Right cardiac atrium (tissue), 5 donors: ENCODE results near the gene SLC6A1. TPM values are rescaled to one million over a fixed set of nuclear protein-coding genes. Genes with fewer than 3 reads are reported as not detected.
A peak's percentile ranks its signal among the peaks of the same experiment; 100 is the strongest.

ENCODE experiments used
- ATAC-seq, 2 donors: fragments of 200-7000 bp; cut with Tn5 transposase; one replicate each; pipeline versions ENCODE4 v1.8.0 to v1.9.1; 2020; ENCODE audit warnings: moderate library complexity in 2 of 2, mild to moderate bottlenecking in 1 of 2
- DNase-seq, 3 donors: peaks; one replicate each; pipeline ENCODE4 v3.0.0-alpha.2; 2020
- H3K27ac ChIP-seq: one replicate; pipeline ENCODE4 v1.5.1; 2013; ENCODE audit warnings: mild to moderate bottlenecking, low read length, control low read depth, moderate library complexity
- H3K27me3 ChIP-seq: one replicate; pipeline ENCODE4 v1.6.1; 2013; ENCODE audit not compliant: control insufficient read depth, insufficient read depth
- H3K4me1 ChIP-seq: one replicate; pipeline ENCODE4 v1.6.1; 2013; ENCODE audit warnings: low read length; ENCODE audit not compliant: control insufficient read depth, insufficient read depth
- H3K4me3 ChIP-seq: one replicate; pipeline ENCODE4 v1.5.1; 2013; ENCODE audit warnings: low read length, control low read depth
- H3K9me3 ChIP-seq: one replicate; pipeline ENCODE4 v1.6.1; 2013; ENCODE audit warnings: low read length; ENCODE audit not compliant: control insufficient read depth
- WGBS: extraction: QIAGEN DNeasy Blood & Tissue Kit; methylation state at CpG from one replicate; pipeline ENCODE4 v1.1.7; 2013; 5-methylcytosine and 5-hydroxymethylcytosine counted together
- intact Hi-C, 4 donors: fragments of 100-400 bp; cut with DNase I; formaldehyde crosslinking; loops; one replicate each; pipeline versions ENCODE4 v1.11.0 to v1.14.0; 2022 to 2023
- polyA plus RNA-seq: library from polyadenylated mRNA; stranded (reverse); fragments of 200-250 nt; gene quantifications from one replicate; pipeline ENCODE4 v1.2.3, GENCODE V29; 2013
- total RNA-seq, 4 donors: library from RNA; stranded (reverse); fragmentation: NEBNext Ultra II Directional; extraction: Animal tissue kit (Norgen Biotek cat#: 25700); gene quantifications; one replicate each; pipeline ENCODE4 v1.2.1, GENCODE V29; 2021
- donor health status: healthy with polysubstance abuse.
- donor health status: DM: no; HTN: yes; CAD: no.
- donor health status: DM: no; HTN: no; CAD: no.
- donor health status: DM: no; HTN: yes; CAD: no; lungs with severe emphysema.
- donor health status: DM: yes; HTN: yes; CAD: no.

Gene SLC6A1
- total and polyA plus RNA-seq, 5 donors, result 0.89 to 3.3 (median 2.6) TPM

GRCh38 chr3:10970306-10970960 lies 22.1 kb upstream of the SLC6A1 start:
- WGBS, result 74% methylated on average over 5 of the region's 5 CpGs
- no peak for ATAC-seq

GRCh38 chr3:10972072-10972782 lies 20.3 kb upstream of the SLC6A1 start:
- ATAC-seq (no peak), DNase-seq (peak in 1 of 3 donors; percentile 10)
- 53% methylated on average over 10 of the region's 10 CpGs for WGBS
- Histone ChIP-seq H3K9me3 (no peaks in the 10 kb centered on the region), H3K27me3 (no peaks in the 10 kb centered on the region), H3K27ac (no peak overlapping the region), H3K4me1 (no peaks in the 10 kb centered on the region), H3K4me3 (no peak overlapping the region)
- intact Hi-C loops, result no loop called here

More at GRCh38 chr3:10970306-10970960, 22.1 kb upstream of the SLC6A1 start:
- intact Hi-C loops, result no loop called here
- no peaks in the 10 kb centered on the region for H3K27me3 ChIP-seq
- H3K27ac ChIP-seq, result no peak overlapping the region
- no peaks in the 10 kb centered on the region for H3K4me1 ChIP-seq
- DNase-seq, result peak in 1 of 3 donors; percentile 22
- no peak overlapping the region for H3K4me3 ChIP-seq
- no peaks in the 10 kb centered on the region for H3K9me3 ChIP-seq

- Histone ChIP-seq H3K27me3 (no peaks in the 10 kb centered on the region), H3K27ac (no peak overlapping the region), H3K4me3 (no peak overlapping the region), H3K4me1 (no peaks in the 10 kb centered on the region), H3K9me3 (no peaks in the 10 kb centered on the region)
- DNase-seq, result peak in 1 of 3 donors; percentile 13
- intact Hi-C loops, result no loop called here
- WGBS, result 75% methylated on average over 13 of the region's 13 CpGs
- ATAC-seq, result no peak
These were observed 19.4 kb upstream of the SLC6A1 start for GRCh38 chr3:10973046-10973595.

GRCh38 chr3:10974131-10974530 lies 18.4 kb upstream of the SLC6A1 start:
- Histone ChIP-seq H3K4me1 (no peaks in the 10 kb centered on the region), H3K27me3 (no peaks in the 10 kb centered on the region), H3K4me3 (no peak overlapping the region), H3K27ac (no peak overlapping the region), H3K9me3 (no peaks in the 10 kb centered on the region)
- 83% methylated on average over 7 of the region's 7 CpGs for WGBS
- ATAC-seq (no peak), DNase-seq (peak in 1 of 3 donors; percentile 3)
- intact Hi-C loops, result no loop called here

GRCh38 chr3:10974746-10975375 lies 17.7 kb upstream of the SLC6A1 start:
- peak in 1 of 3 donors; percentile 6 for DNase-seq
- ATAC-seq, result no peak
- H3K4me3 ChIP-seq, result no peak overlapping the region
- WGBS, result 63% methylated on average over 7 of the region's 7 CpGs
- H3K27ac ChIP-seq, result no peak overlapping the region
- no peaks in the 10 kb centered on the region for H3K9me3 ChIP-seq
- H3K27me3 ChIP-seq, result no peaks in the 10 kb centered on the region
- intact Hi-C loops, result no loop called here
- H3K4me1 ChIP-seq, result no peaks in the 10 kb centered on the region

- intact Hi-C loops, result no loop called here
- no peak for ATAC-seq
- 88% methylated on average over 1 of the region's 1 CpG for WGBS
- no peaks in the 10 kb centered on the region for H3K4me1 ChIP-seq
- H3K27me3 ChIP-seq, result no peaks in the 10 kb centered on the region
- H3K27ac ChIP-seq, result no peak overlapping the region
- no peaks in the 10 kb centered on the region for H3K9me3 ChIP-seq
- no peak overlapping the region for H3K4me3 ChIP-seq
- DNase-seq, result no peak
These were observed 16.8 kb upstream of the SLC6A1 start for GRCh38 chr3:10975695-10976234.

- no peak overlapping the region for H3K27ac ChIP-seq
- H3K27me3 ChIP-seq, result no peaks in the 10 kb centered on the region
- ATAC-seq (no peak), DNase-seq (no peak)
- H3K4me1 ChIP-seq, result peaks cover under 1% of the 10 kb centered on the region
- intact Hi-C loops, result no loop called here
- no peak overlapping the region for H3K4me3 ChIP-seq
- H3K9me3 ChIP-seq, result no peaks in the 10 kb centered on the region
- WGBS, result 97% methylated on average over 1 of the region's 1 CpG
These were observed 15.8 kb upstream of the SLC6A1 start for GRCh38 chr3:10976770-10977169.

- DNase-seq (no peak), ATAC-seq (no peak)
- intact Hi-C loops, result no loop called here
- no peak overlapping the region for H3K27ac ChIP-seq
- H3K9me3 ChIP-seq, result no peaks in the 10 kb centered on the region
- no peaks in the 10 kb centered on the region for H3K27me3 ChIP-seq
- no peak overlapping the region for H3K4me3 ChIP-seq
- H3K4me1 ChIP-seq, result peaks cover 9% of the 10 kb centered on the region
- 53% methylated on average over 10 of the region's 10 CpGs for WGBS
These were observed 14.5 kb upstream of the SLC6A1 start for GRCh38 chr3:10977892-10978510.

GRCh38 chr3:10978956-10979355 lies 13.6 kb upstream of the SLC6A1 start:
- ATAC-seq (no peak), DNase-seq (no peak)
- 95% methylated on average over 7 of the region's 7 CpGs for WGBS
- Histone ChIP-seq H3K4me1 (peaks cover 14% of the 10 kb centered on the region), H3K9me3 (no peaks in the 10 kb centered on the region), H3K27me3 (no peaks in the 10 kb centered on the region), H3K27ac (no peak overlapping the region), H3K4me3 (no peak overlapping the region)
- intact Hi-C loops, result no loop called here

GRCh38 chr3:10980312-10980711 lies 12.2 kb upstream of the SLC6A1 start:
- Histone ChIP-seq H3K9me3 (no peaks in the 10 kb centered on the region), H3K4me3 (no peak overlapping the region), H3K27me3 (no peaks in the 10 kb centered on the region), H3K27ac (no peak overlapping the region), H3K4me1 (peaks cover 14% of the 10 kb centered on the region)
- 25% methylated on average over 7 of the region's 7 CpGs for WGBS
- intact Hi-C loops, result no loop called here
- ATAC-seq (no peak), DNase-seq (peak in 1 of 3 donors; percentile 73)
